ENCODE data around the gene KRT86.
A peak's percentile ranks its signal among the peaks of the same experiment; 100 is the strongest.

The KRT86 gene

DNA sequence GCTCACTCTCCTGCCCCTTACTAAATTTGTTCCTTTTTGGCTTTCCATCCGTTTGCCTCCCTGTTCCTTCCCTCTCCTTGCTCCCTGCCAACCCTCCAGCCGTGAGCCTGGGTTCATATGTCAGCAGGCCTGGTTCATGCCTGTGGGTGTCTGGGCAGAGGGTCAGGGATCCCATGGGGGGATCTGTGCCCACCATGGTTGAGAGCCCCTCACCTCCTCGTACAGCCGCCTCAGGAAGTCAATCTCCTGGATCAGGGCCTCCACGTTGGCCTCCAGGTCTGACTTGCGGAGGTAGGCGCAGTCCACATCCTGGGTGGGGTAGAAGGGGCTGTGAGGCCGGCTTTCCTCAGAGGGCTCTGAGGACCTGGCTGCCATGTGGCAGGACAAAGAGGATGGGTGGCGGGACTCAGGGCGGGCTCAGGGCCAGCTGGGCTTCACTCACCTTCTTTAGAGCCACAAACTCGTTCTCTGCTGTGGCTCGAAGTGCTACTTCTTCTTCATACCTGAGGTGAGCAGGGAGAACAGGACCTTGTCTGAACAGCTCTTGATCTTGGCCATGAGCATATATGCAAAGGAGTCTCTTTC, 43.1 kb downstream of the KRT86 start:
- no peak for DNase-seq

DNA sequence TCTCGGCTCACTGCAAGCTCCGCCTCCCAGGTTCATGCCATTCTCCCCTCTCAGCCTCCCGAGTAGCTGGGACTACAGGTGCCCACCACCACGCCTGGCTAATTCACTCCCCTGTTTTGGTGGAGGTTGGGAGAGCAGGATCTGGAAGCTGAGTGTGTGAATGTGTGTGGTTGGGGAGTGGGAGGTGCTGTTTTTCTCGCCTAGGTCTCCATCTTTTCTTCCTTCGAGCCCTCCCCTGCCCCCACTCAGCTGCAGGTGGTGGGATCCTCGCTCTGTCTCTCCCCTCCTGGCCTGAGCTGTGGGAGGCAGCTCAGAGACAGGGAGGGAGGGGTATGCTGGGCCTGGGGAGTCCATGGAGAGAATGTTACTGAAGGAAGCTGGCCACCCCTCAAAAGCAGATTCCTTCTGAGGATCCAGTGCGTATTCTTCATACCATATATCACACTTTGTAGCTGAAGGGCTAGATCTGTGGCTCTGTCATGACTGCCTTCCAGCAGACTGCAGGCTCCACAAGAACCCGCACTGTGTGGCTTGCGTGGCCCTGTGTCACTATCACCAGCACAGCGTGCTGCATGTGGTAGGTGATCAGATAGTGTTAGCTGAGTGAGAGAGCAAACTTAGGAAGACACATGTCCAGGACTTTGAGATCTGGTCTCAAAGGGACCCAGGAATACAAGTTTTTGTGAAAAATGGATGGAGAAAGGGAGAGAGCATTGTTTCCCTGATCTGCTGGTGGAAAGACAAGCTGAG, 44.0 kb downstream of the KRT86 start:
- no peak for DNase-seq

DNA sequence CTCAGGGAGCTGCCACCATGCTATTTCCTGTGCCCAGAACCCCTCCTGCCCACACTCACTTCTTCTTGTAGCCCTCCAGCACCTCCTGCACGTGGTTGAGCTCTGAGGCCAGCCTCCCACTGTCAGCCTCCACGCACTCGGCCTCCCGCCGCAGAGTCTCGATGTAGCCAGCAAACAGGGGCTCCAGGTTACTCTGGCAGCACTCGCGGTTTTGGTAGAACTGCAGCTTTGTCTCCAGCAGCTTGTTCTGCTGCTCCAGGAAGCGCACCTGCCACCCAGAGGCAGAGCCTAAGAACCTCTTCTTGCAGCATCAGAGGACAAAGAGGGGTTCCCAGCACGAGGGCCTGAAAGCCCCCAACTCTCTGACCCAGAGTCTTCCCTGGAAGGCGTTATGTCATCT, 44.7 kb downstream of the KRT86 start:
- DNase-seq = no peak

DNA sequence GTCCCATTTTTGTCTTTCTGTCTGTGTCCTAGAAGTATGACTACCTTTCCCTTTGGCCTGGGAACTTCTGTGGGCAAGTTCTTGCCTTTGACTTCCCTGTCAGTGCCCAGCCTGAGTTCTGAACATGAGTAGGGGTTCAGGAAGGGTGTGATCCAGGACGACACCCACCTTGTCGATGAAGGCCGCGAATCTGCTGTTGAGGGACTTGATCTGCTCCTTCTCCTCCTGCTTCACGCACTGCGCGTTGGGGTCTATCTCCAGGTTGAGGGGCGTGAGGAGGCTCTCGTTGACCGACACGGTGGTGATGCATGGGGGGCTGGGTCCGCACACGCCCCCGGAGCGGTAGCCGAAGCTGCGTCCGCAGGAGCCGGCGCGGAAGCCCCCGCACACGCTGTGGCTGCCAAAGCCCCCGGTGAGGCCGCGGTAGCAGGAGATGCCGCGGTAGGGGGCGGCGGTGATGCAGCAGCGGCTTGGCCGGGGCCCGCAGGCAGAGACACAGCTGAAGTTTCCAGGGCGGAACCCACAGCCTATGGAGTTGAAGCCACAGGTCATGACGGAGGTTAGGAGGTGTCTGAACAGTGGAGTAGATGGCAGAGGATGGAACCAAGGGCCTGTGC, 46.4 kb downstream of the KRT86 start, which contains the start of gene KRT83:
KRT83 (minus strand) TSS at position 615 of the 617 bp plus-strand sequence; CDS start at position 552, 63 bp downstream.
- no peak for DNase-seq

DNA sequence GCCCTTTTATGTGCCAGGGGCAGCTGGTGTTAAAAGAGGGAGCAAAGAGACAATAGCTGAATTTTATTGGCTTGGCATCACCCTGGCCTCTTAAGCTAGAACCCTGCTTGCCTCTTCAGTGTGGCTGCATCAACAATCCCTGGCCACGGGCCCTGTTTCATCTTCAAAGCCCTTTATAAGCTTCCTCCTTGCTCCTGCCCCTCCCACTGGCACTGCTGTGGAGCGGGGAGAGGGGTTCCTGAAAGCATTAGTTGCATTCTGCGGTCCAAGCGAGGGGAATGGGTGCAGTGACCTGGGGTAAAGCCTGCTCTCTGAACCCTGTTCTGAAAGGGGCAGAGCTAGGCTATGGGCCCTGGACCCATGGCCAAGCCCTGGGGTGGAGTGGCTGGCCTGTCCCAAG, 47.0 kb downstream of the KRT86 start:
- DNase-seq = no peak

DNA sequence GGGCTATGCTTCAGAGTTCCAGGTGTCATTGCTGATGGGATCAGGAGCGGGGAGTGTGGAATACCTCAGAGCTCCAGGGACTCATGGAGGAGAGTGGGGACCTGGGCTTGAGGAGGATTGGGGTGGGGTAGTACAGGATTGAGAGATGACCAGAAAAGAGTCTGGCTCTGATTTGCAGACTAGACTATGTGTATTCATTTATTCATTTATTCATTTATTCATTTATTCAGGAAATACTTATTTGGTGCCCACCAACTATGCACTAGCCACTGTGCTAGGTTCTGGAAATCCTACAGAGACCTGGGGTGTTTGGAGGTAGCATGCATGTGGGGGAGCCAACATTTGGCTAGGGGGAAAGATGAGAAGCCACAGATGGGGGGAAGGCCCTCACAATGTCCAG, 47.6 kb downstream of the KRT86 start:
- DNase-seq = no peak

DNA sequence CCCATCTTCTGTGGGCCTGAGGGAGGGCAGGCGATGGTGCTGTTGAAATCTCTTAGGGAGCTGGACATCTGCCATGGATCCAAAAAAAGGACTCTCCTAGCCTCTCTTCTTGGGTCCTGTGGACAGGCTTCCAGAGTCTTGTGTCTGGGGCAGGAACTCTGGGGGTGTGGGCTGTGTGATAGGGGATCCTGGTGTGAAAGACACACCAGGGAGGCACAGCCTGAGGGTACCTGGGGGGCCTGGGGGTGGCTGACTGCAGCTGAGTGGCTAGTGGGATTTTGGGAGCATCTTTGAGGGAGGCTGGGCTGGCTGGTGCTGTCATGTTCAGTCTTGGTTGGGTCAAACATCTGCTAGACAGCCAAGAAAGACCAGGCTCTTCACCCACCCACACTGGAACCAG, 48.6 kb downstream of the KRT86 start:
- DNase-seq = no peak

DNA sequence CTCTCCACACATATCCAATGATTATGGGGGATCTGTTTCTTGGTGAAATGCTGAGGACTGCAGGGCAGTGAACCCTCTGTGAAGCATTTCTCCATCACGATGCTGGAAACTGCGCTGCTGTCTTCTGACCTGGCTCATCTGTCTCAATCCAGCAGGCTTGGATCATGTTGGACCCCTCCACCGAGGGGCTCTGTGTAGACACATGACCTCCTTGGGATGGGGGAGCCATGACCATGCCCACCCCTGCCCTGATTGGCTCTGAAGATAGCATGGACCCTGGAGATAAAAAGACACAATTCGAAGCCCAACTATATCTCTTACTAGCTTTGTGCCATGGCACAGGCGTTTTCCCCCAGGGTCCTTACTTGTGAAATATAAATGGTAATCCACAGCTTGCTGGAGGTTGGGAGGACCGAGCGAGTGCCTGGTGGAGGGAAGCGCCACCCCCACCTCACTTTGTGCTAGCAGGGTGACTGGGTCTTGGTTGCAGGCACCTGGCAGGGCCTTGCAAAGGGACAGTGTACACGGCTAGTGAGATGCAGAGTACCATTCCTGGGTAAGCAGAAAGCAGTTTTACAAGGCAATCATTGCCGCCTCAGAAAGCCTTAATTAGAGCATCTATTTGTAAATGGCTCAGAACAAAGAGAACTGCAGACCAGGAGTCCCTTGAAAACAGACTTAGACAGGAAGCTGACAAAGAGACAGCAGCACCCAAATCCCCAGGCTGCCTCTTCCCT, 49.1 kb downstream of the KRT86 start:
- DNase-seq = no peak

DNA sequence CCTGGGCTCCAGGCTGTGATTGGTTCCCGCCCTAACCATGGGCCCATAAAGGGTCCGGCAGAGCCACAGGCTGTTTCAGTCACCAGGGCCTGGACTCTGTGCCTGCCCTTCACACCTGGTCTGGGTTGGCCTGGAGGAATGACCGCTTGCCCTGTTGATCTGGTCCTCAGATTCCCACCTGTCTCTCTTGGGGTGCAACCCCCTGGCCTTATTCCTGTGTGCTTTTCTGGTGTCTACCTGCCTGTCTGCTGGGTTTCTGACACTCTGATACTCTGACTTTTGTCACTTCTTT, 49.7 kb downstream of the KRT86 start:
- DNase-seq = no peak

DNA sequence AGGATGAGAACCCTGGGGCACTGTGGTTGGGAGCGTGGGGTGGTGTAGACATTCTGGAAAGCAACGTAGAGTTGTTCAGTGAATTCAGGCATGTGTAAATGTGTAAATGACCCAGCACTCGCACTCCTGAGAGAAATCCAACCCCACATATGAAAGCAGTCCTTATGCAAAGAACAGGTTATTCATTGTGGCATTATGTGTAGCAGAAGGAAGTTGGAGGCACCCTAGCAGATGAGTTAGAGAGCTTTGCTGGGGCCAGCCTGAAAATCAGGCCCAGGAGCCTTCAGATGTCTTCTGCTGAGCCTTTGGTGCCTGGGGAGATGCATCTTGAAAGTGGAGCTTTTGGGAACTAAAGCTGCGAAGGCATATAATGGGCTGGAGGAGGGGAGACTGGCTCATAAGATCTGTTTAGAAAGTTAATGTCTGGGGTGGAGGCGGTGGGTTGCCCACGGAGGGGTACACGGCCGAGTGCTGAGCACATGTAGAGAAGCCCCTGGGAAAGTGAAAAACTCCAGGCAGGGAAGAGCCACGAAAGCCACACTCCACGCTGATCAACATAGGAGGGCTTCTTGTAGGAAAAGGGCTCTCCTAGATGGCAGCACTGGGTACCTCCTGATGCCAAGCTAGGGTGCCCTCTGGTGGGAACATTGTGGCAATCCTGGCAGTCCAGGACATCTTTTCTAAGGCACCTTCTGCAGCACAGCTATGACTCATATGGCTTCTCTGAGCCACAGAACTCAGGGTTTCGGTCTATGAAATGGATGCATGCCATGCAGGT, 52.8 kb downstream of the KRT86 start:
- peak; percentile 69 for DNase-seq

DNA sequence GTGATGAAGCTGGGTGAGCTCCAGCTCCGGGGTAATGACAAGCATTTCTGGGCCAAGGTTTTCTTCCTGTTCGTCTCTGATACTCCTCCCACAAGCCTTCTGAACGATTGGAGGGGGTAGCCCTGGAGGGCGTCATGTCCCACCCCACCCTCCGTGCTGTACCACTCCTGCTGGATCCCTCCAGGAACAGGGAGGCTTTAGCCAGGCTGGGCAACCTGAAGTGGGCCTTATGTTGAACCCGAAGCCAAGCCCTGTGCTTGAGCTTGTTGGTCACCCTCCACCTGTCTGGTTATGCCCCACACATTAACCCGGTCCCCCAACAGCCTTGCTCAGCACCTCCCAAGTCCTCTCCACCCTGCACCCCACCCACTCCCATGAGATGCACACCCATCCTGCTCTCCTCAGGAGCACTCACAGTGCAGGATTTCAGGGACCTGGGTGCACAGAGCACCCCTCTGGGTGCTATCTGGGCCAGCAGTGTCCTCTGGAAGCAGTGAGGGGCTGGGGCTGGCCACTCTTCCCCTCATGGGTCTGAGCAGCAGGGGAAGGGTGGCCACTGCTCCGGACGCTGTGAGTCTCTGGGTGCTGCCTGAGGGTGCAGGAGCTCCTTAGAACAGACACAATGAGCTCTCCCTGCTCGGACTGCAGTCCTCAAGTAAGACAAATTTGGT, 53.5 kb downstream of the KRT86 start:
- no peak for DNase-seq

DNA sequence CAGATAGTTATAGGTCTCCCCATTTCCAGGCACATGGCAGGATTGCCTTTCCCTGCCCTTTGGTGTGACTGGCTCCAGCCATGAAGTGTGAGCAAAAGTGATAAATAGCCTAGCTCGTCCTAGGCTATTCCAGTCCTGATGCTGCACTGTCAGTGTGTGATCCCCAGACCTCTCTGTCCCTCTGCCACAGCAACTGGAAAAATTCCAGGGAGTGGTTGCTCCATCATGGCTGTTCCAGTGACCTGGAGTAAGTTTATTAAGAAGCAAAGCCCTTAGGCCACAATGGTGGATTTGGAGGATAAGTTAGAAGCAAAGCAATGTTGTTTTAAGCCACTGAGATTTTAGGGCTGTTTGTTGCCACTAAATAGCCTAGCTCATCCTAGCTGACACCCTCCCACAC, 56.6 kb downstream of the KRT86 start:
- no peak for DNase-seq

DNA sequence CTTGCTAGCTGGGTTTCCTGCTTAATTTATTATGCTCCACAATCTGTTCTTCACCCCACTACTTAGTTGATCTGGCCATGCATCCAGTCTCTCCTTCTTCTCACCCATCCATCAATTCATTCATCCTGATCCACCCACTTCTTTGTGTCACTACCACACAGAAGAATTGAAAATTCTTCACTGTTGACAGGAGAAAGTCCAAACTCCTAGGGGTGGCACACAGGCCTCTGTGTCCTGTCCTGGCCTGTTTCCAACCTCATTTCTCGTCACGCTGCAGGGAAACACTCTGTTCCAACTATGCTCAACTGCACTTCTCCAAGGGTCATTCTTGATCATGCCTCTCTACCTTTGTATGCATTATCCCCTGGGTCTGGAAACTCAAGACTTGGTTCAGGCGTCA, 57.4 kb downstream of the KRT86 start:
- no peak for DNase-seq

DNA sequence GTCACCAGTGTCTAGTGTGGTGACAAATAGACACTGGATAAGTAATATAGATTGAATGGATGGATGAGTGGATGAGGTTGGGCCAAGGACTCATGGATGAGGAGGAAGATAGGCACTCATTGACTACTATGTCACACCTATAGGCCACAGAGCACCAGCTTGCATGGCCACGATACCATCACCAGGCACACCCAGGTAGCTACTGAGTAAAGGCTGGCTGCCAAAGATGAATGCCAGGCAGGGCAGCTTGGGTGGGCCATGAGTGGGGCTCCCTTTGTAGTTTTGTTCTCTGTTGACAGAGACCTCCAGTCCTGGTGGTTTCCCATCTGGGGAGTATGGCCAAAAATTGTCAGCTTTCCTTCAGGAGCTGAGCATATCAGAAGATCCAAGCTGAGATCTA, 57.9 kb downstream of the KRT86 start:
- no peak for DNase-seq

DNA sequence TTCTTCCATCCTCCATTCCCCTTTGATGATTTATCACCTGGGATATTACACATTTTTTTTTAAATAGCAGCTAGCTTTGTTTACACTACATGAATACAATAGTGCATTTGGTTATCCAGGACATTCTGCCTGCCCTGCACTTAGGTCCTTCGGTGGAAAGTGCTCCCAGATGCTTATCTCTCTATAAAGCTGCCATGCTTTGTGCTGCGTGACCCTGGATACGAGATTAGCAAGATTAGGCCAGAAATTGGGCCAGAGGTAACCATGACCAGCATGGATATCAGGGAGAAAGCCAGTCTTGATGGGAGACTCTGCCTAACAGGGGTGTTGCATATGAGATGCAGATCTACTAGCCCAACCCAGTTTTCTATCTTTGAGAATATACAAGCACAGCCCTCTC, 58.9 kb downstream of the KRT86 start:
- DNase-seq = no peak

DNA sequence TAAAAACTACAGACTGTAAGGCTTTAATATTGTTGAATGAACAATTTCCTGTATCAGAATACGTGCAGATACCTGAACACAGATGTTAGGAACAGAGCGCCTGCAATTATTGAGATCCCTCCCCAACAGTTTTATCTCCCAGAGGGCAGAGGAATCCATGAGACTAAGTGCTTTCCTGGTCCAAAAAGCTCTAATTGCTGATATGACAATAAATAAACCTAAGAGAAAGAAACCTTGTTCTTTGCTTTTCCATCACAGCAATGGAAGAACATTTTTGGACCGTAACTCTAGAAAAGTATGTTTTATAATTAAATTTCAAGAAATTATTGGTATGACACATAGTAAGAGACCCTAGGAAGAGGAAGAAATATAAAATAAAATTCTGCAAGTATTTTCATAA, 59.7 kb downstream of the KRT86 start:
- DNase-seq = no peak

DNA sequence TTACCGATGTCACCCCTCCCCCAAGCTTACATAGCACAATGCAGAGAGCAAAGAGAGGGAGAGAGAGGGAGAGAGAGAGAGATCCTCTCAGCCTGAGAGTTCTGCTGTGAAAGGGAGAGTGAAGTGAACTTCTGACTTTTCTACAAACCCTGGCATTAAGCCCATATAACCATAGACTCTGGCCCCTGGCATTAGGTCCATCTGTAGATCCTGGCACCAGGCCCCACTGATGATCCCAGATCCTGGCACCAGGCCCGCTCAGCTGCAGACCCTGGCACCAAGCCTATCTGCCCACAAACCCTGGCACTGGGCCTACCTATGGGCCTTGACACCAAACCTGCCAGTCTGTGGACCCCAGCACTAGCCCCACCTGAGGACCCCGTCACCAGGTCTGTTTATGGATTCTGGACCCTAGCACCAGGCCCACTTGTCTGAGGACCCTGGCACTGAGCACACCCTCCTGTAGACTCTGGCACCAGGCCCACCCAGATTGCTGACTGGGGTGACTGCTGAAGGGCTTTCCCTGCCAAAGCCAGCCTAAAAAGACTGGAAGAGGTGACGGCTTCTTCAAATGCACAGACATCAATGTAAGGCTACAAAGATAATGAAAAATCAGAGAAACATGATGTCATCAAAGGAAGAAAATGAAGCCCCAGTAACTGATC, 61.3 kb downstream of the KRT86 start:
- no peak for DNase-seq

DNA sequence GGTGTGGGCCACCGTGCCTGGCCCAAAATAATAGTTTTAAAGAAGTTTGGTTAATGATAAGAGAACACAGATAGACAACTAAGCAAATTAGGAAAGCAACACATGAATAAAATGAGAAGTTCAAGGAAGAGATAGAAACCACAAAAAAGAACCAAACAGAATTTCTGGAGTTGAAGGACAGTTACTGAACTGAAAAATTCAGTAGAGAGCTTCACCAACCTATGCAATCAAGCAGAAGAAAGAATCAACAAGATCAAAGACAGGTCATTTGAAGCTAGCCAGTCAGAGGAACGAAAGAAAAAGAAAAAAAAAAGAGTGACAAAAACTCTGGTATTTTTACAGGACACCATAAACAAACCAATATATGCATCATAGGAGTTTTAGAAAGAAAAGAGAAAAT, 62.2 kb downstream of the KRT86 start:
- DNase-seq = no peak

DNA sequence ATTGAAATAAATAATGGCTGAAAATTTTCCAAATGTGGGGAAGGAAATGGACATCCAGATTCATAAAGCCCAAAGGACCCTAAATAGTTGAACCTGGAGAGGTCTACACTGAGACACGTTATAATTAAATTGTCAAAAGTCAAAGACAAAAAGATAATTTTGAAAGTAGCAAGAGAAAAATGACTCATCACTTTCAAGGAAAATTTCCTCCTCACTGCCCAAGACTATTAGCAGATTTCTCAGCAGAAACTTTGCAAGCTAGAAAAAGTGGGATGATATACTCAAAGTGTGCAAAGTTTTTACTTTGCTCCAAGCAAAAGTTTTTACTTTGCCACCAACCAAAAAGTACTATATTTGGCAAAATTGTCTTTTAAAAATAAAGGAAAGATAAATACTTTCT, 62.6 kb downstream of the KRT86 start:
- no peak for DNase-seq

DNA sequence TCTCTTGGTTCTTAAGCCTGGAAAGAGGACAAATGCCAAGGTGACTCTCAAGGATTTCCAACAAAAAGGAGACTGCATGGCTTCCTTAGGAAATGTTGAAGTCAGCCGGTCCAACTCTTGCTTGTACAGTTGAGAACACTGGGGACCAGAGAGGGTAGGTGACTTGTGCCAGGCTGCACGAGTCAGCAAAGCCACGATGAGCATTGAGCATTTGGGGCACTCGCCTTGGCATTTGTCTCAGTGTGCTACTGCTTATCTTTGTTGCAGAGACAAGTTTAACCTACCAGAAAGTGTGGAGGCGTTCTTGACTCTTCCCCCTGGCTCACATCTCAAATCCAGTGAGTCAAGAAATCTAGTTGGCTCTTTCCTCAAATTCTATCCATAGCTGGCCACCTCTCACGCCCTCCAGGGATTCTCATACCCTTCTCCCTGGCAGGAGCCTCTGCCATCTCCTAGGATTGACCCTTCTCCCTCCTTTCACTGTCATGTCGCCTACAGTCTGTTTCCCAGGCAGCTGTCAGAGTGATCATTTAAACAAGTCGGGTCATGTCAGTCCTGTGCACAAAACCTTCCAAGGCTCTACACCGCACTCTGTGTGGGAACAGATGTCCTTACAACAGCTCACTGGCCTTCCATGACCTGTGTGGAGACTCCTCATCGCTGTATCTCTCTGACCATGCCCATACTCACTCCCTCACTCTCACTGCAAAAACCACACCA, 64.0 kb downstream of the KRT86 start:
- no peak for DNase-seq

DNA sequence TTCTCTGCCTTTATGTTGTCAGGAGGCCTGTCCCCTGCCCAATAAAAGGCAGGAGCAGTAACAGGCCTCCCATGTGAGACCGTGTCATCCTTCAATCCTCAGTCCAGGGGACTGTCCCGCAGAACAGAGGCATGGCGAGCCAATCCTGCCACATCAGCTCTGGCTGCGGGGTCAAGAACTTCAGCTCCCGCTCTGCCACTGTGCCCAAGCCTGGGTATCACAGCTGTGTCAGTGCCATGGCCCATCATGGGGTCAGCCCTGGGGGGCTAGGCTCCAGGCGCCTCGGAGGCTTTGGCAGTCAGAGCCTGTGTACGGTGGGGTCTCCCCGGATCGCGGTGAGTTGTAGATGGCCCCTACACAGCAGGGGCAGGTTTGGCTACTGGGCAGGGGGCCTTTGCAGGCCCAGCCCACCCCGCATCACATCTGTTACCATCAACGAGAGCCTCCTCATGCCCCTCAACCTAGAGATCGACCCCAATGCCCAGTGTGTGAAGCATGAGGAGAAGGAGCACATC, 66.7 kb downstream of the KRT86 start:
- no peak for DNase-seq
